Neural progenitor cell (in vitro differentiated cells): Measurements from ENCODE around the gene CRMP1. TPM values are rescaled to one million over a fixed set of nuclear protein-coding genes. Genes with fewer than 3 reads are reported as not detected.
A peak's percentile ranks its signal among the peaks of the same experiment; 100 is the strongest.

Experiments used
- DNase-seq: peaks from one replicate; pipeline ENCODE4 v3.0.0-alpha.2; 2016; ENCODE audit warnings: low spot score
- H2AFZ ChIP-seq: fragments of 200-600 bp; sonication (generic); replicated peaks from 2 replicates; pipeline ENCODE4 v1.6.1; 2016; ENCODE audit warnings: antibody characterized with exemption
- H3F3A ChIP-seq: fragments of 200-600 bp; sonication (generic); 2 replicates; pipeline ENCODE4 v1.6.1; 2016; ENCODE audit warnings: antibody characterized with exemption, low read depth
- H3K27ac ChIP-seq: fragments of 200-600 bp; sonication (generic); 2 replicates; pipeline ENCODE4 v1.5.1; 2016; ENCODE audit warnings: mild to moderate bottlenecking
- H3K27me3 ChIP-seq: fragments of 200-600 bp; sonication (generic); 2 replicates; pipeline ENCODE4 v1.6.1; 2016; ENCODE audit warnings: mild to moderate bottlenecking, moderate library complexity
- H3K36me3 ChIP-seq: fragments of 200-600 bp; sonication (generic); 2 replicates; pipeline ENCODE4 v1.5.1; 2016
- H3K4me1 ChIP-seq: fragments of 200-600 bp; sonication (generic); 2 replicates; pipeline ENCODE4 v1.6.1; 2016; ENCODE audit warnings: mixed run types
- H3K4me2 ChIP-seq: fragments of 200-600 bp; sonication (generic); 2 replicates; pipeline ENCODE4 v1.6.1; 2016
- H3K4me3 ChIP-seq: fragments of 200-600 bp; sonication (generic); 2 replicates; pipeline ENCODE4 v1.5.1; 2016
- H3K79me2 ChIP-seq: fragments of 200-600 bp; sonication (generic); 2 replicates; pipeline ENCODE4 v1.6.1; 2016; ENCODE audit warnings: low read depth
- H3K9ac ChIP-seq: fragments of 200-600 bp; sonication (generic); 2 replicates; pipeline ENCODE4 v1.6.1; 2016
- H3K9me3 ChIP-seq: fragments of 200-600 bp; sonication (generic); 2 replicates; pipeline ENCODE4 v1.5.1; 2016; ENCODE audit warnings: low read depth
- H4K20me1 ChIP-seq: fragments of 200-600 bp; sonication (generic); 2 replicates; pipeline ENCODE4 v1.6.1; 2016; ENCODE audit warnings: low read depth
- H3K27ac Mint-ChIP-seq: 3 replicates; pipeline ENCODE4 v1.8.0; 2021; ENCODE audit warnings: mixed read lengths
- H3K27me3 Mint-ChIP-seq: 2 replicates; pipeline ENCODE4 v1.8.0; 2022; ENCODE audit warnings: low read depth, mild to moderate bottlenecking, inconsistent platforms, moderate library complexity, mixed read lengths; ENCODE audit not compliant: insufficient read depth
- H3K36me3 Mint-ChIP-seq: 3 replicates; pipeline ENCODE4 v1.8.0; 2021; ENCODE audit warnings: mixed read lengths
- H3K4me1 Mint-ChIP-seq: 3 replicates; pipeline ENCODE4 v1.8.0; 2021; ENCODE audit warnings: mixed read lengths
- H3K4me3 Mint-ChIP-seq: 3 replicates; pipeline ENCODE4 v1.8.0; 2021; ENCODE audit warnings: mild to moderate bottlenecking, moderate library complexity, mixed read lengths
- H3K9me3 Mint-ChIP-seq: 3 replicates; pipeline ENCODE4 v1.8.0; 2020; ENCODE audit warnings: mixed read lengths
- CTCF ChIP-seq: fragments of 200-600 bp; sonication (generic); IDR thresholded peaks from 2 replicates; pipeline ENCODE4 v1.5.1; 2017; ENCODE audit warnings: antibody characterized with exemption, mild to moderate bottlenecking
- EZH2 ChIP-seq: fragments of 200-600 bp; sonication (generic); IDR thresholded peaks from 2 replicates; pipeline ENCODE4 v1.6.1; 2017; ENCODE audit warnings: antibody characterized with exemption, mild to moderate bottlenecking, moderate library complexity
- EZH2phosphoT487 ChIP-seq: fragments of 200-600 bp; sonication (generic); IDR thresholded peaks from 2 replicates; pipeline ENCODE4 v1.6.1; 2017; ENCODE audit warnings: antibody characterized with exemption
- total RNA-seq: library from RNA; depleted of rRNA; stranded (reverse); fragments of >200 nt; gene quantifications from 2 replicates; pipeline ENCODE4 v1.2.3, GENCODE V29; 2015; ENCODE audit warnings: low replicate concordance

Gene CRMP1
- total RNA-seq, 1 donor from 2014 or later, result 91.4 TPM

- H3K27ac ChIP-seq, result no peak overlapping the region
Measured at GRCh38 chr4:5791654-5792053, 101.2 kb downstream of the CRMP1 start.

GRCh38 chr4:5790546-5790857 lies 102.4 kb downstream of the CRMP1 start:
- H3K9ac ChIP-seq, result no peak overlapping the region
- DNase-seq, result no peak
- no peak overlapping the region for H2AFZ ChIP-seq
- H3K36me3 Mint-ChIP-seq, result peaks cover 25% of the 10 kb centered on the region
- no peaks in the 10 kb centered on the region for H3K9me3 Mint-ChIP-seq
- no peaks in the 10 kb centered on the region for H3K9me3 ChIP-seq
- H3K79me2 ChIP-seq, result no peaks in the 10 kb centered on the region
- H3K4me1 Mint-ChIP-seq, result no peaks in the 10 kb centered on the region
- no peaks in the 10 kb centered on the region for H3K36me3 ChIP-seq
- no peak overlapping the region for H3K4me3 ChIP-seq
- H3K27me3 ChIP-seq, result no peaks in the 10 kb centered on the region
- H3K4me1 ChIP-seq, result peaks cover 3% of the 10 kb centered on the region
- H3F3A ChIP-seq, result peaks cover 6% of the 10 kb centered on the region
- no peak overlapping the region for H3K4me2 ChIP-seq
- no peak overlapping the region for H3K27ac ChIP-seq
- no peak overlapping the region for H3K27ac Mint-ChIP-seq
- H3K4me3 Mint-ChIP-seq, result no peak overlapping the region
- peaks cover 5% of the 10 kb centered on the region for H3K27me3 Mint-ChIP-seq
- TF ChIP-seq EZH2 (no peak), EZH2phosphoT487 (no peak), CTCF (no peak)
- H4K20me1 ChIP-seq, result peaks cover 2% of the 10 kb centered on the region

More at GRCh38 chr4:5791654-5792053, 101.2 kb downstream of the CRMP1 start:
- H3K36me3 ChIP-seq, result no peaks in the 10 kb centered on the region
- no peak overlapping the region for H3K4me3 ChIP-seq
- H3K27me3 ChIP-seq, result no peaks in the 10 kb centered on the region
- Mint-ChIP-seq H3K27ac (peak overlapping the region; percentile 50), H3K9me3 (no peaks in the 10 kb centered on the region), H3K4me3 (no peak overlapping the region), H3K36me3 (peaks cover 28% of the 10 kb centered on the region), H3K4me1 (no peaks in the 10 kb centered on the region), H3K27me3 (peaks cover 5% of the 10 kb centered on the region)
- no peak overlapping the region for H3K9ac ChIP-seq
- no peak overlapping the region for H2AFZ ChIP-seq
- H3K9me3 ChIP-seq, result no peaks in the 10 kb centered on the region
- TF ChIP-seq EZH2 (no peak), EZH2phosphoT487 (no peak), CTCF (no peak)
- DNase-seq, result no peak
- peaks cover 2% of the 10 kb centered on the region for H4K20me1 ChIP-seq
- H3K4me2 ChIP-seq, result no peak overlapping the region
- no peaks in the 10 kb centered on the region for H3F3A ChIP-seq
- H3K79me2 ChIP-seq, result no peaks in the 10 kb centered on the region
- no peaks in the 10 kb centered on the region for H3K4me1 ChIP-seq

- no peak for DNase-seq
- H4K20me1 ChIP-seq, result peaks cover 2% of the 10 kb centered on the region
- no peaks in the 10 kb centered on the region for H3K9me3 ChIP-seq
- no peaks in the 10 kb centered on the region for H3K79me2 ChIP-seq
- H3K4me3 ChIP-seq, result no peak overlapping the region
- no peak overlapping the region for H3K4me2 ChIP-seq
- Mint-ChIP-seq H3K27ac (no peak overlapping the region), H3K9me3 (no peaks in the 10 kb centered on the region), H3K4me1 (no peaks in the 10 kb centered on the region), H3K27me3 (peaks cover 5% of the 10 kb centered on the region), H3K4me3 (no peak overlapping the region), H3K36me3 (peaks cover 23% of the 10 kb centered on the region)
- TF ChIP-seq EZH2phosphoT487, result no peak
- TF ChIP-seq CTCF, result no peak
- no peak for TF ChIP-seq EZH2
- H3K27ac ChIP-seq, result no peak overlapping the region
- H3K9ac ChIP-seq, result no peak overlapping the region
- H2AFZ ChIP-seq, result no peak overlapping the region
- H3K36me3 ChIP-seq, result no peaks in the 10 kb centered on the region
- peaks cover 8% of the 10 kb centered on the region for H3F3A ChIP-seq
- peaks cover 10% of the 10 kb centered on the region for H3K4me1 ChIP-seq
- no peaks in the 10 kb centered on the region for H3K27me3 ChIP-seq
Measured at GRCh38 chr4:5789141-5789540, 103.7 kb downstream of the CRMP1 start.

DNA sequence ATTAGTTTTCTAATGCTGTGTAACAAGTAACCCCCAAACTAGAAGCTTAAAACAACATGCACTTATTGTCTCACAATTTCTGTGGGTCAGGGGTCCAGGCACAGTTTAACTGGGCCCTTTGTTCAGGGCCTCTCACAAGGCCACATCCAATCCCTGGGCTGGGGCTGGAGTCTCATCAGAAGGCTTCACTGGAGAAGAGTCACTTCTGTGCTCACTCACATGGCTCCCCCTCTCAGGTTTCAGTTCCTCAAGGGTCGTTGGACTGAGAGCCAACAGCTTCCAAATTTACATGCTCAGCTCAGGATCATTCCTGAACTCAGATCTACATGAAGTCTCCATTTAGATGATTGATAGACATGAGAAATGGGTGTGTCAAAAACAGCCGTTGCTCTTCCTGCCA lies 104.7 kb downstream of the CRMP1 start:
- H3K27me3 ChIP-seq, result no peaks in the 10 kb centered on the region
- H3K4me3 ChIP-seq, result no peak overlapping the region
- DNase-seq, result no peak
- no peak overlapping the region for H3K27ac ChIP-seq
- no peak overlapping the region for H3K9ac ChIP-seq
- no peak overlapping the region for H3K4me2 ChIP-seq
- H3K36me3 Mint-ChIP-seq, result peaks cover 29% of the 10 kb centered on the region
- H3K9me3 ChIP-seq, result no peaks in the 10 kb centered on the region
- peaks cover 2% of the 10 kb centered on the region for H4K20me1 ChIP-seq
- TF ChIP-seq CTCF (no peak), EZH2 (no peak), EZH2phosphoT487 (no peak)
- H3K27me3 Mint-ChIP-seq, result peaks cover 5% of the 10 kb centered on the region
- H3K36me3 ChIP-seq, result no peaks in the 10 kb centered on the region
- no peaks in the 10 kb centered on the region for H3K9me3 Mint-ChIP-seq
- H3K79me2 ChIP-seq, result no peaks in the 10 kb centered on the region
- H3K27ac Mint-ChIP-seq, result no peak overlapping the region
- H3K4me1 ChIP-seq, result peaks cover 10% of the 10 kb centered on the region
- H2AFZ ChIP-seq, result no peak overlapping the region
- peaks cover 8% of the 10 kb centered on the region for H3F3A ChIP-seq
- H3K4me3 Mint-ChIP-seq, result no peak overlapping the region
- H3K4me1 Mint-ChIP-seq, result no peaks in the 10 kb centered on the region
